PC-9 (cell line): ENCODE data around the gene SH3PXD2B. TPM values are rescaled to one million over a fixed set of nuclear protein-coding genes. Genes with fewer than 3 reads are reported as not detected.

Experiments
- BruUV-seq: library from RNA; stranded (reverse); fragments of 400-500 nt; replicated peaks from 2 replicates; lab custom pipeline; 2021; lab: Mats Ljungman, UMichigan
- CTCF ChIA-PET: fragments of 300-600 bp; sonication (Branson Sonifier 250); formaldehyde crosslinking; loops from one replicate; lab custom pipeline; 2022; ENCODE audit warnings: antibody characterized with exemption; lab: Charles Lee
- POLR2A ChIA-PET: fragments of 300-600 bp; sonication (Branson Sonifier 250); formaldehyde crosslinking; loops from one replicate; lab custom pipeline; 2022; ENCODE audit warnings: antibody characterized with exemption; ENCODE audit not compliant: unreplicated experiment; lab: Charles Lee
- DNase-seq, 2 experiments: peaks; one replicate each; pipeline versions ENCODE4 v3.0.0 to v3.0.0-alpha.2; 2015 to 2022; ENCODE audit warnings: mixed read lengths in 1 of 2
- H2AFZ ChIP-seq: fragments of 200-600 bp; sonication (generic); 2 replicates; pipeline ENCODE4 v1.8.1; 2017; ENCODE audit warnings: antibody characterized with exemption
- H3F3A ChIP-seq: fragments of 200-600 bp; sonication (generic); 2 replicates; pipeline ENCODE4 v1.8.1; 2017; ENCODE audit warnings: antibody characterized with exemption, mild to moderate bottlenecking, low read depth; ENCODE audit not compliant: insufficient read depth
- H3K27ac ChIP-seq: fragments of 200-600 bp; sonication (generic); 2 replicates; pipeline ENCODE4 v1.6.1; 2016; ENCODE audit warnings: mixed run types
- H3K27me3 ChIP-seq: fragments of 200-600 bp; sonication (generic); 2 replicates; pipeline ENCODE4 v1.6.1; 2016; ENCODE audit warnings: low read depth, mixed run types; ENCODE audit not compliant: insufficient read depth
- H3K36me3 ChIP-seq: fragments of 200-600 bp; sonication (generic); 2 replicates; pipeline ENCODE4 v1.6.1; 2016; ENCODE audit warnings: low read depth, mixed run types
- H3K4me1 ChIP-seq: fragments of 200-600 bp; sonication (generic); replicated peaks from 2 replicates; pipeline ENCODE4 v1.6.1; 2016; ENCODE audit warnings: mixed run types; ENCODE audit not compliant: insufficient read depth
- H3K4me2 ChIP-seq: fragments of 200-600 bp; sonication (generic); 2 replicates; pipeline ENCODE4 v1.6.1; 2017; ENCODE audit warnings: mixed run types
- H3K4me3 ChIP-seq: fragments of 200-600 bp; sonication (generic); 2 replicates; pipeline ENCODE4 v1.6.1; 2016; ENCODE audit warnings: mixed run types
- H3K79me2 ChIP-seq: fragments of 200-600 bp; sonication (generic); 2 replicates; pipeline ENCODE4 v1.6.1; 2017; ENCODE audit warnings: low read depth, mixed run types
- H3K9me2 ChIP-seq: fragments of 200-600 bp; sonication (generic); 2 replicates; pipeline ENCODE4 v1.8.1; 2017; ENCODE audit warnings: mild to moderate bottlenecking; ENCODE audit not compliant: insufficient read depth
- H3K9me3 ChIP-seq: fragments of 200-600 bp; sonication (generic); 2 replicates; pipeline ENCODE4 v1.8.1; 2016; ENCODE audit warnings: low read depth; ENCODE audit not compliant: insufficient read depth
- H4K20me1 ChIP-seq: fragments of 200-600 bp; sonication (generic); 2 replicates; pipeline ENCODE4 v1.8.1; 2017; ENCODE audit not compliant: insufficient read depth
- CTCF ChIP-seq: fragments of 200-600 bp; sonication (generic); conservative IDR thresholded peaks from 2 replicates; pipeline ENCODE4 v1.6.1; 2017; ENCODE audit warnings: mixed run types, antibody characterized with exemption, mild to moderate bottlenecking, moderate library complexity
- EZH2 ChIP-seq: fragments of 200-600 bp; sonication (generic); IDR thresholded peaks from 2 replicates; pipeline ENCODE4 v1.8.0; 2017; ENCODE audit warnings: antibody characterized with exemption, low read depth
- intact Hi-C: fragments of 100-400 bp; cut with micrococcal nuclease; formaldehyde crosslinking; loops from one replicate; pipeline ENCODE4 v1.10.0; 2022; ENCODE audit not compliant: unreplicated experiment
- total RNA-seq: library from RNA; stranded (reverse); gene quantifications from 2 replicates; pipeline ENCODE4 v1.2.3, GENCODE V29; 2021

Gene SH3PXD2B
- total RNA-seq, 1 experiment from 2014 or later = 29.3 TPM

GRCh38 chr5:172423379-172424110, 30.8 kb downstream of the SH3PXD2B start:
- Histone ChIP-seq H4K20me1 (no peaks in the 10 kb centered on the region), H2AFZ (no peak overlapping the region), H3F3A (peaks cover 9% of the 10 kb centered on the region), H3K27ac (no peak overlapping the region), H3K4me2 (no peak overlapping the region), H3K9me3 (no peaks in the 10 kb centered on the region), H3K79me2 (no peaks in the 10 kb centered on the region), H3K4me1 (peaks cover 24% of the 10 kb centered on the region), H3K9me2 (no peaks in the 10 kb centered on the region), H3K36me3 (no peaks in the 10 kb centered on the region), H3K4me3 (no peak overlapping the region), H3K27me3 (no peaks in the 10 kb centered on the region)
- BruUV-seq = no TSS peak
- ChIA-PET POLR2A (no interaction called here), CTCF (no interaction called here)
- DNase-seq = no peak
- intact Hi-C loops = no loop called here
- TF ChIP-seq CTCF (no peak), EZH2 (no peak)

- POLR2A ChIA-PET = interaction anchor here (0.6 kb wide), 1 partner anchor 14 kb away, joined by 3 read pairs; no protein-coding TSS in a partner anchor
- CTCF ChIA-PET = interaction anchor here (0.8 kb wide), 1 partner anchor 31 kb away, joined by 3 read pairs; no protein-coding TSS in a partner anchor
- Histone ChIP-seq H3F3A (peaks cover 6% of the 10 kb centered on the region), H3K4me2 (no peak overlapping the region), H3K27me3 (no peaks in the 10 kb centered on the region), H3K9me3 (no peaks in the 10 kb centered on the region), H2AFZ (no peak overlapping the region), H3K4me3 (no peak overlapping the region), H3K36me3 (no peaks in the 10 kb centered on the region), H3K4me1 (peaks cover 19% of the 10 kb centered on the region), H4K20me1 (no peaks in the 10 kb centered on the region), H3K79me2 (no peaks in the 10 kb centered on the region), H3K9me2 (no peaks in the 10 kb centered on the region), H3K27ac (no peak overlapping the region)
- no peak for TF ChIP-seq EZH2
- BruUV-seq = no TSS peak
- intact Hi-C loops = no loop called here
- no peak for DNase-seq
These were observed 32.1 kb downstream of the SH3PXD2B start for GRCh38 chr5:172422255-172422654.

- H4K20me1 ChIP-seq = no peaks in the 10 kb centered on the region
- ChIA-PET POLR2A (no interaction called here), CTCF (interaction anchor here (0.6 kb wide), 1 partner anchor 108 kb away, joined by 10 read pairs; no protein-coding TSS in a partner anchor)
- TF ChIP-seq CTCF (no peak), EZH2 (no peak)
- H3K9me3 ChIP-seq = no peaks in the 10 kb centered on the region
- H3F3A ChIP-seq = peaks cover 6% of the 10 kb centered on the region
- no peaks in the 10 kb centered on the region for H3K9me2 ChIP-seq
- H3K36me3 ChIP-seq = no peaks in the 10 kb centered on the region
- no peak for DNase-seq
- H3K27ac ChIP-seq = peak overlapping the region; percentile 66
- no TSS peak for BruUV-seq
- peak overlapping the region; percentile 69 for H3K4me2 ChIP-seq
- peaks cover 19% of the 10 kb centered on the region for H3K4me1 ChIP-seq
- no peak overlapping the region for H3K4me3 ChIP-seq
- intact Hi-C loops = loop anchor here (2.0 kb wide), 1 partner anchor 16 kb away; no protein-coding TSS in a partner anchor
- H3K27me3 ChIP-seq = no peaks in the 10 kb centered on the region
- H3K79me2 ChIP-seq = no peaks in the 10 kb centered on the region
- H2AFZ ChIP-seq = no peak overlapping the region
These were observed 33.3 kb downstream of the SH3PXD2B start for GRCh38 chr5:172421020-172421419.
